Calu3 (cell line): Measurements from ENCODE around the gene SH3BP4. TPM values are rescaled to one million over a fixed set of nuclear protein-coding genes. Genes with fewer than 3 reads are reported as not detected.

Source experiments
- BruUV-seq: library from RNA; stranded (reverse); fragments of 400-500 nt; replicated peaks from 2 replicates; lab custom pipeline; 2021; lab: Mats Ljungman, UMichigan
- CTCF ChIA-PET: fragments of 300-600 bp; sonication (Branson Sonifier 250); formaldehyde crosslinking; loops from one replicate; lab custom pipeline; 2022; ENCODE audit warnings: antibody characterized with exemption; lab: Charles Lee
- DNase-seq: peaks from one replicate; pipeline ENCODE4 v3.0.0; 2022
- H3K27ac Mint-ChIP-seq: one replicate; pipeline ENCODE4 v1.8.0; 2022; ENCODE audit warnings: mixed read lengths; ENCODE audit not compliant: unreplicated experiment
- H3K27me3 Mint-ChIP-seq: one replicate; pipeline ENCODE4 v1.8.0; 2022; ENCODE audit warnings: mixed read lengths; ENCODE audit not compliant: unreplicated experiment
- H3K36me3 Mint-ChIP-seq: one replicate; pipeline ENCODE4 v1.8.0; 2022; ENCODE audit warnings: mild to moderate bottlenecking, moderate library complexity, mixed read lengths; ENCODE audit not compliant: insufficient read depth, unreplicated experiment
- H3K4me1 Mint-ChIP-seq: one replicate; pipeline ENCODE4 v1.8.0; 2022; ENCODE audit warnings: mild to moderate bottlenecking, low read depth, mixed read lengths; ENCODE audit not compliant: unreplicated experiment
- H3K4me3 Mint-ChIP-seq: one replicate; pipeline ENCODE4 v1.8.0; 2022; ENCODE audit warnings: mild to moderate bottlenecking, low read depth, moderate library complexity, mixed read lengths; ENCODE audit not compliant: unreplicated experiment
- H3K9me3 Mint-ChIP-seq: one replicate; pipeline ENCODE4 v1.8.0; 2022; ENCODE audit warnings: low read depth, mixed read lengths; ENCODE audit not compliant: unreplicated experiment
- CTCF ChIP-seq: fragments of 200-600 bp; IDR thresholded peaks from one replicate; pipeline ENCODE4 v1.8.0; 2022; ENCODE audit warnings: antibody characterized with exemption; ENCODE audit not compliant: unreplicated experiment
- intact Hi-C: fragments of 100-400 bp; cut with micrococcal nuclease; formaldehyde crosslinking; loops from one replicate; pipeline ENCODE4 v1.10.0; 2022; ENCODE audit not compliant: unreplicated experiment
- total RNA-seq: library from RNA; stranded (reverse); gene quantifications from 2 replicates; pipeline ENCODE4 v1.2.3, GENCODE V29; 2022

The SH3BP4 gene
- total RNA-seq, 1 experiment from 2014 or later = 36.9 TPM

- CTCF ChIA-PET = no interaction called here
- intact Hi-C loops = no loop called here
- Mint-ChIP-seq H3K27me3 (no peaks in the 10 kb centered on the region), H3K36me3 (peaks cover 9% of the 10 kb centered on the region), H3K4me3 (no peak overlapping the region), H3K4me1 (peaks cover 28% of the 10 kb centered on the region), H3K9me3 (no peaks in the 10 kb centered on the region), H3K27ac (no peak overlapping the region)
- TF ChIP-seq CTCF = no peak
- BruUV-seq = no TSS peak
- DNase-seq = no peak
These were observed 81.1 kb downstream of the SH3BP4 start for GRCh38 chr2:235032949-235033348.

- Mint-ChIP-seq H3K4me3 (no peak overlapping the region), H3K36me3 (peaks cover 14% of the 10 kb centered on the region), H3K9me3 (no peaks in the 10 kb centered on the region), H3K4me1 (peaks cover 13% of the 10 kb centered on the region), H3K27me3 (no peaks in the 10 kb centered on the region), H3K27ac (no peak overlapping the region)
- intact Hi-C loops = no loop called here
- no TSS peak for BruUV-seq
- no peak for TF ChIP-seq CTCF
- no peak for DNase-seq
- CTCF ChIA-PET = no interaction called here
These were observed 82.7 kb downstream of the SH3BP4 start for GRCh38 chr2:235034265-235035118.

GRCh38 chr2:235037604-235038166 is 85.9 kb downstream of the SH3BP4 start:
- peaks cover 30% of the 10 kb centered on the region for H3K36me3 Mint-ChIP-seq
- no peak for TF ChIP-seq CTCF
- CTCF ChIA-PET = no interaction called here

GRCh38 chr2:235041221-235041917 is 89.6 kb downstream of the SH3BP4 start:
- BruUV-seq = no TSS peak
- no peaks in the 10 kb centered on the region for H3K9me3 Mint-ChIP-seq
- intact Hi-C loops = no loop called here
- DNase-seq = no peak
- CTCF ChIA-PET = no interaction called here
- peaks cover 24% of the 10 kb centered on the region for H3K4me1 Mint-ChIP-seq
- H3K36me3 Mint-ChIP-seq = peaks cover 34% of the 10 kb centered on the region
- no peak for TF ChIP-seq CTCF
- H3K27me3 Mint-ChIP-seq = no peaks in the 10 kb centered on the region
- no peak overlapping the region for H3K4me3 Mint-ChIP-seq
- no peak overlapping the region for H3K27ac Mint-ChIP-seq

More at GRCh38 chr2:235037604-235038166, 85.9 kb downstream of the SH3BP4 start:
- Mint-ChIP-seq H3K9me3 (no peaks in the 10 kb centered on the region), H3K27me3 (no peaks in the 10 kb centered on the region), H3K27ac (no peak overlapping the region), H3K4me3 (no peak overlapping the region), H3K4me1 (no peaks in the 10 kb centered on the region)
- no peak for DNase-seq
- intact Hi-C loops = no loop called here
- no TSS peak for BruUV-seq
